GM19239 (cell line): ENCODE measurements around the gene LRP1B.
"Not testable (repeated sequence)": the region's sequence is repeated elsewhere in the genome, so short reads cannot be mapped to it uniquely, and the experiment has no call there.

Experiments used
- DNase-seq: peaks from one replicate; pipeline ENCODE4 v3.0.0; 2011; ENCODE audit warnings: low spot score; ENCODE audit not compliant: insufficient read length
- FAIRE-seq: peaks from 2 replicates; lab custom pipeline; 2011; peaks lifted over from hg19 to GRCh38; lab: Jason Lieb, UNC

Gene LRP1B

GRCh38 chr2:142112757-142113221 lies 18.0 kb downstream of the LRP1B start:
- no peak for FAIRE-seq
- DNase-seq, result no peak

GRCh38 chr2:142104134-142104758 lies 26.6 kb downstream of the LRP1B start:
- FAIRE-seq (no peak), DNase-seq (no peak)

- DNase-seq (no peak), FAIRE-seq (no peak)
Measured at GRCh38 chr2:142100970-142101369, 29.8 kb downstream of the LRP1B start.

- DNase-seq, result no peak
- FAIRE-seq, result no peak
Measured at GRCh38 chr2:142100139-142100873, 30.5 kb downstream of the LRP1B start.

GRCh38 chr2:142097711-142098110 lies 33.1 kb downstream of the LRP1B start:
- DNase-seq (no peak), FAIRE-seq (no peak)

GRCh38 chr2:142095647-142096046 lies 35.2 kb downstream of the LRP1B start:
- no peak for DNase-seq

GRCh38 chr2:142094233-142094632 lies 36.6 kb downstream of the LRP1B start:
- FAIRE-seq, result no peak

More at GRCh38 chr2:142095647-142096046, 35.2 kb downstream of the LRP1B start:
- FAIRE-seq, result no peak

GRCh38 chr2:142088058-142088568 lies 42.7 kb downstream of the LRP1B start:
- FAIRE-seq (no peak), DNase-seq (no peak)

More at GRCh38 chr2:142094233-142094632, 36.6 kb downstream of the LRP1B start:
- DNase-seq, result no peak

GRCh38 chr2:142087585-142087984 lies 43.2 kb downstream of the LRP1B start:
- DNase-seq, FAIRE-seq: not testable (repeated sequence)

GRCh38 chr2:142082368-142082767 lies 48.4 kb downstream of the LRP1B start:
- FAIRE-seq (no peak), DNase-seq (no peak)

GRCh38 chr2:142076317-142076716 lies 54.5 kb downstream of the LRP1B start:
- no peak for FAIRE-seq
- no peak for DNase-seq

GRCh38 chr2:142075826-142076225 lies 55.0 kb downstream of the LRP1B start:
- DNase-seq, result no peak
- FAIRE-seq, result no peak

GRCh38 chr2:142069251-142069888 lies 61.4 kb downstream of the LRP1B start:
- DNase-seq (no peak), FAIRE-seq (no peak)

- FAIRE-seq, result no peak
- no peak for DNase-seq
Measured at GRCh38 chr2:142065700-142066099, 65.1 kb downstream of the LRP1B start.

GRCh38 chr2:142065156-142065555 lies 65.7 kb downstream of the LRP1B start:
- no peak for FAIRE-seq
- DNase-seq, result no peak

- FAIRE-seq, result no peak
- DNase-seq, result no peak
Measured at GRCh38 chr2:142061733-142062132, 69.1 kb downstream of the LRP1B start.

- DNase-seq (no peak), FAIRE-seq (no peak)
Measured at GRCh38 chr2:142058149-142058548, 72.7 kb downstream of the LRP1B start.

- DNase-seq (no peak), FAIRE-seq (no peak)
Measured at GRCh38 chr2:142056784-142057183, 74.0 kb downstream of the LRP1B start.

- DNase-seq (no peak), FAIRE-seq (no peak)
Measured at GRCh38 chr2:142052220-142052863, 78.5 kb downstream of the LRP1B start.

- no peak for FAIRE-seq
Measured at GRCh38 chr2:142048581-142048980, 82.2 kb downstream of the LRP1B start.

More at GRCh38 chr2:142048581-142048980, 82.2 kb downstream of the LRP1B start:
- no peak for DNase-seq
